ENCODE measurements around the gene OMP.
"Not testable (repeated sequence)": the region's sequence is repeated elsewhere in the genome, so short reads cannot be mapped to it uniquely, and the experiment has no call there.

Gene OMP

DNA sequence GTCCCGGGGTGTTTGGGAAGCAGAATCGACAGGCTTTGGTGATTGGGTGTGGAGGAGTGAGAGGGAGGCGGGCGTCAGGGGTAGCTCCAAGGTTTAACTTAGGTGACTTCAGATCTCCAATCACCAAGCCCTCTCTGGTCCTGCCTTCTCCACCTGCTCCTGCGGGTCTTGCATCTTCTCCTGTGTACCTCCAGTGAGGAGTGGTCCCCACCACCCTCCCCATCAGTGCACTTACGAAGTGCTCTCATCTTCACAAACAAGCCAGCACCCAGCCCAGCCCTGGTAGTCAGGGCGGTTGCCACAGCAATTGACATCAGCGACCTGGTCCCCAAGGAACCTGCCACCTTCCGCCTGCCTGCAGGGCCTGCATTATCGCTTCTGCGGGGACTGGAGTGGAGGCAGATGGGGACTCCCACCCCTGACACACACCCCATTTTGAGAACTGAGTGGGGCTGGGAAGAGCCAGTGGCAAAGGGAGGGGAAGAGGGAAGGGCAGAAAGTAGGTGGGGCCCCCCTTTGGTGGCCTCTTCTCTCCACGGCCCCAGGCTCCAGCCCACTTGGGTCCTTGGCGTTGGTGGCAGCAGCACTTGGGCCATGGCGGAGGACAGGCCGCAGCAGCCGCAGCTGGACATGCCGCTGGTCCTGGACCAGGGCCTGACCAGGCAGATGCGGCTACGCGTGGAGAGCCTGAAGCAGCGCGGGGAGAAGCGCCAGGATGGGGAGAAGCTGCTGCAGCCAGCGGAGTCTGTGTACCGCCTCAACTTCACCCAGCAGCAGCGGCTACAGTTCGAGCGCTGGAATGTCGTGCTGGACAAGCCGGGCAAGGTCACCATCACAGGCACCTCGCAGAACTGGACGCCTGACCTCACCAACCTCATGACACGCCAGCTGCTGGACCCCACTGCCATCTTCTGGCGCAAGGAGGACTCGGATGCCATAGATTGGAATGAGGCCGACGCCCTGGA is at the start of gene OMP:
Gene OMP, plus strand, starts transcription at position 595 of the 965 bp plus-strand sequence. Its CDS starts 0 bp downstream, at position 595.
- no peak for DNase-seq (ENCODE audit: low read depth, low spot score)

GRCh38 chr11:77053217-77054015 is 49.2 kb upstream of the OMP start:
- DNase-seq (ENCODE audit: low read depth, low spot score): no peak

DNA sequence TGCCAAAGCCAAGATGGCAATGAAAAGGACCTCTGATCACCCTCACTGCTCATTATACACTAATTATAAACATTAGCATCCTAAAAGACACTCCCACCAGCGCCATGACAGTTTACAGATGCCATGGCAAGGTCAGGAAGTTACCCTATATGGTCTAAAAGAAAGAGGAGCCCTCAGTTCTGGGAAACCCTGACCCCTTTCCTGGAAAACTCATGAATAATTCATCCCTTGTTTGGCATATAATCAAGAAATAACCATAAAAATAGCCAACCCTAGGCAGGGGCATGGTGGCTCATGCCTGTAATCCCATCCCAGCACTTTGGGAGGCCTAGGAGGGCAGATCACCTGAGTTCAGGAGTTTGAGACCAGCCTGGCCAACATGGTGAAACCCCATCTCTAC is 48.6 kb upstream of the OMP start:
- no peak for DNase-seq (ENCODE audit: low read depth, low spot score)

DNA sequence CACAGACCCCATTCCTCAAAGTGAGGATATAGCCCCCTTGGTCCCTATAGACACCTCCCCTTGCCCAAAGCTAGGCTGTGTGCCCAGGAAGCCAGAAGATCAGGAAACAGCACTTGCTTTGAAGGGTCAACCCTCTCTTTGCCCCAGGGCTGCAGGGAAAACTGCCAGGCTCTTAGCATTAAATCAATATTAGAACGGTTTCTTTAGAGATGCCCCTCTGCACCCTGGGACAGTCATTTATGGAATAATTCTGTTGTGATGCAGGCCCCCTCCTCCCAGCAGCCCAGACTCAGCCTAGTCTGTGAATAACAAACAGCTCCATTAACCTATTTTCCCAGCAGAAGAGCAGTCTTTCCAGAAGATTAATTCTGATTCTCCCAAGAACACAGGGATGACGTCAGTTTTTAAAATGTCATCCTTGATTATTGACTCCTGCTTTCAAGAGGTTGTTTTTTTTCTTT is 47.5 kb upstream of the OMP start:
- DNase-seq (ENCODE audit: low read depth, low spot score): no peak

GRCh38 chr11:77055913-77056312 is 46.7 kb upstream of the OMP start:
- no peak for DNase-seq (ENCODE audit: low read depth, low spot score)

DNA sequence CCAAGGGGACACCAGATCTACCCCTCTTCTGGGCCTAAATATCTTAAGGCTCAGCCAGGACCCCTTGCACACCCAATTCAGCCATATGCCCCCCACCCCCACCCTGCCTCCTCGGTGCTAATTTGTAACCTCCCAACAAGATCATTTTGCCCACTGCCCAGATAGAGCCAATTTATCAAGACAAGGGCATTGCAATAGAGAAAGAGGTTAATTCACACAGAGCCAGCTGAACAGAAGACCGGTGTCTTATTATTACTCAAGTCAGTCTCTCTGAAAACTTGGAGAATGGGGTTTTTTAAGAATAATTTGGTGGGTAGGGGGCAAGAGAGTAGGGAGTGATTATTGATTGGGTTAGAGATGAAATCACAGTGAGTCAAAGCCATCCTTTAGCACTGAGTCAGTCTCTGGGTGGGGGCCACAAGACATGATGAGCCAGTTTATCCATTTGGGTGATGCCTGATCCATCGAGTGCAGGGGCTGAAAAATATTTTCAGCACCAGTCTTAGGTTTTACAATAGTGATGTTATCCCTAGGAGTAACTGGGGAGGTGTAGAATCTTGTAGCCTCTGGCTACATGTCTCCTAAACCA is 45.7 kb upstream of the OMP start:
- DNase-seq (ENCODE audit: low read depth, low spot score): no peak

GRCh38 chr11:77057938-77058474 is 44.6 kb upstream of the OMP start:
- no peak for DNase-seq (ENCODE audit: low read depth, low spot score)

DNA sequence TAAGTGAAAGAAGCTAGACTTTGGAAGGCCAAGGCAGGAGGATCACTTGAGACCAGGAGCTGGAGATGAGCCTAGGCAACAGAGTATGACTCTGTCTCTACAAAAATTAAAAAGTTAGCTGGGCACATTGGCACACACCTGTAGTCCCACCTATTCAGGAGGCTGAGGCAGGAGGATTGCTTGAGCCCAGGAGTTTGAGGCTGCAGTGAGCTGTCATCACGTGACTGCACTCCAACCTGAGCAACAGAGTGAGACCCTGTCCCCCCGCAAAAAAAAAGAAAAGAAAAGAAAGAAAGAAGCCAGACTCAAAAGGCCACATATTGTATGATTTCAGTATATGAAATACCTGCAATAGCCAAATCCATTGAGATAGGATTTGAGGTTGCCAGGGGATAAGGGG is 43.7 kb upstream of the OMP start:
- no peak for DNase-seq (ENCODE audit: low read depth, low spot score)

- no peak for DNase-seq (ENCODE audit: low read depth, low spot score)
Observed at GRCh38 chr11:77059806-77060205, 42.8 kb upstream of the OMP start.

GRCh38 chr11:77060234-77060633 is 42.4 kb upstream of the OMP start:
- DNase-seq (ENCODE audit: low read depth, low spot score): no peak

- DNase-seq (ENCODE audit: low read depth, low spot score): not testable (repeated sequence)
Observed at GRCh38 chr11:77061258-77061657, 41.4 kb upstream of the OMP start.

GRCh38 chr11:77062924-77063323 is 39.7 kb upstream of the OMP start:
- DNase-seq (ENCODE audit: low read depth, low spot score): no peak

- DNase-seq (ENCODE audit: low read depth, low spot score): no peak
Observed at GRCh38 chr11:77063407-77063806, 39.2 kb upstream of the OMP start.

- no peak for DNase-seq (ENCODE audit: low read depth, low spot score)
Observed at GRCh38 chr11:77063861-77064260, 38.8 kb upstream of the OMP start.

- DNase-seq (ENCODE audit: low read depth, low spot score): no peak
Observed at GRCh38 chr11:77064648-77065217, 37.9 kb upstream of the OMP start.

DNA sequence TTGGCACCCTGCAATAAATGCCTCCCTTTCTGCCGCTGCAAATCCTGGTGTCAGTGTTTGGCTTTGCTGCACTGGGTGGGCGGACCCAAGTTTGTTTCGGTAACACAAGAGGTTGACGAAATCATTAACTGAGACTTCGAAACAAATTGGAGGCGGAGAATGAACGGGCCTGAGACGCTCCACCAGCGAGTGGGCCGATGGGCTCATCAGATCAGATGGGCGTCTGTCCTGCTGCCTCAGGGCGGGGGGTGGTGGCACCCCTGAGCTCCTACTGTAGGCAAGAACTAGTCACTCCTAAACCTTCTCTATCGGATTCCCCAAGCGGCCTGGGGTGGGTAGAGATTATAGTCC is 36.8 kb upstream of the OMP start:
- DNase-seq (ENCODE audit: low read depth, low spot score): no peak

DNA sequence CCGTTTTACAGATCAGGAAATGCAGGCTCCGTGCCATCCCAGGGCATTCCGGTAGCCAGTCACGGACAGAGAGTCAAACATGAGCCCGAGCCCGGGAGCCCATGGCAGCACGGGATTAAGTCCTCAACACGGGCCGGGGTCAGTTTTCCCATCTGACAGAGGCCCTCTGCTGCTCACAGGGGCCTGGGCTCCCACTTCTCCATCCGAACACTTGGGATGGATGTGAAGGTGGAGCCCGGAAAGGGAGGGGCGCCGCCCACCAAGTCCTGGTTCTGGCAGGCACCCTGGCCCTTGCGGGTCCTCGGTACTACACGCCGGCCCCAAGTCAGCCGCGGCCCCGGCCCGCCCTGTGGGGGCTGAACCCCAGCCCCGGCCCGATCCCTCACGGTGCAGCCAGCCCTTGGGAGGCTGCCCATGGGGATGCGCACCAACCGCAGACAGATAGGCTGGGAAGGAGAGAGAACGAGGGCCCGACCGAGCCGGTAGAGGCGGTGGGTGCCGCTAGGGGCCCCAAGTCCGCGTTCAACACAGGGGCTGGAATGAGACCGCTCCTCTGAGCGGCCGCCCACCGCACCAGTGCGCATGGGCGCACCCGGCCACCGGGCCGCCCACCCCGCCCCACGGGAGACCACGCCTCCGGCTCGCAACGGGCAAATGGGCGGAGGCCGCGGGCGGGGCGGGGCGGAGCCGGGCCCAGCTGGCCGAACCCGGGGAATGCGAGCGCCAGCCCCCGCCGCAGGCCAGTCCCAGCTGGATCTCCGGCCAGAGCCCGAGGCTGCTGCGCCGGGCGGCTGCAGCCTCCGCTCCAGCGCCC is 36.2 kb upstream of the OMP start, which contains the start of gene CAPN5:
Gene CAPN5, plus strand, starts transcription at position 743 of the 814 bp plus-strand sequence. CDS start 17,916 bp downstream, outside the sequence.
- no peak for DNase-seq (ENCODE audit: low read depth, low spot score)

- DNase-seq (ENCODE audit: low read depth, low spot score): no peak
Observed at GRCh38 chr11:77067861-77068443, 34.7 kb upstream of the OMP start.

GRCh38 chr11:77068457-77069335 is 33.9 kb upstream of the OMP start:
- no peak for DNase-seq (ENCODE audit: low read depth, low spot score)
